Fibroblast of lung (primary cell): Measurements from ENCODE around the gene NTMT1. TPM values are rescaled to one million over a fixed set of nuclear protein-coding genes. Genes with fewer than 3 reads are reported as not detected.

ENCODE experiments used
- DNase-seq, 2 donors: peaks; one replicate each; pipeline versions ENCODE4 v3.0.0 to v3.0.0-alpha.2; 2010; ENCODE audit warnings: low read depth in 2 of 2
- H2AFZ ChIP-seq: 2 replicates; pipeline ENCODE4 v1.5.1; 2012; ENCODE audit warnings: low read length, control low read depth, inconsistent platforms
- H3K27ac ChIP-seq: 2 replicates; pipeline ENCODE4 v1.5.1; 2011; ENCODE audit warnings: low read length, control low read depth; ENCODE audit not compliant: insufficient read depth
- H3K27me3 ChIP-seq: 2 replicates; pipeline ENCODE4 v1.5.1; 2011; ENCODE audit warnings: mild to moderate bottlenecking, low read length; ENCODE audit not compliant: control insufficient read depth, insufficient read depth
- H3K36me3 ChIP-seq: 2 replicates; pipeline ENCODE4 v1.5.1; 2011; ENCODE audit warnings: low read length; ENCODE audit not compliant: control insufficient read depth, insufficient read depth
- H3K4me1 ChIP-seq: 2 replicates; pipeline ENCODE4 v1.5.1; 2011; ENCODE audit warnings: low read length; ENCODE audit not compliant: control insufficient read depth, insufficient read depth; ENCODE audit errors: extremely low read depth
- H3K4me2 ChIP-seq: 2 replicates; pipeline ENCODE4 v1.5.1; 2011; ENCODE audit warnings: low read length, control low read depth; ENCODE audit not compliant: insufficient read depth; ENCODE audit errors: extremely low read depth
- H3K4me3 ChIP-seq, 4 experiments: fragments of 200-600 bp in 1 of 4; sonication (generic) in 1 of 4; replicated peaks in 1 of 4; 2 replicates each; pipeline ENCODE4 v1.5.1; 2011 to 2016; ENCODE audit warnings: low read length in 4 of 4, low read depth in 3 of 4, mild to moderate bottlenecking in 3 of 4, control low read depth in 2 of 4, inconsistent platforms in 1 of 4, mixed read lengths in 1 of 4; ENCODE audit not compliant: insufficient read depth in 1 of 4; ENCODE audit errors: control extremely low read depth in 1 of 4
- H3K79me2 ChIP-seq: 2 replicates; pipeline ENCODE4 v1.5.1; 2012; ENCODE audit warnings: mild to moderate bottlenecking, low read length, inconsistent platforms; ENCODE audit not compliant: control insufficient read depth, insufficient read depth
- H3K9ac ChIP-seq: 2 replicates; pipeline ENCODE4 v1.5.1; 2011; ENCODE audit warnings: mild to moderate bottlenecking, low read length, control low read depth; ENCODE audit not compliant: insufficient read depth
- H3K9me3 ChIP-seq: 2 replicates; pipeline ENCODE4 v1.5.1; 2012; ENCODE audit warnings: low read depth, low read length; ENCODE audit not compliant: control insufficient read depth, insufficient read depth
- H4K20me1 ChIP-seq: 2 replicates; pipeline ENCODE4 v1.5.1; 2011; ENCODE audit warnings: low read length; ENCODE audit not compliant: control insufficient read depth, insufficient read depth; ENCODE audit errors: extremely low read depth
- EZH2 ChIP-seq: IDR thresholded peaks from 2 replicates; pipeline ENCODE4 v1.5.1; 2012; ENCODE audit warnings: low read length, control low read depth, mild to moderate bottlenecking; ENCODE audit errors: missing control alignments
- polyA plus RNA-seq, 2 donors: library from polyadenylated mRNA; depleted of rRNA in 1 of 2; stranded (reverse) in 1 of 2; unstranded in 1 of 2; fragments of >200 nt; gene quantifications; 2 replicates each; pipeline ENCODE4 v1.2.1, GENCODE V29; 2011 to 2012; ENCODE audit warnings: missing spikeins in 1 of 2
- total RNA-seq: library from RNA; depleted of rRNA; stranded (reverse); fragments of >200 nt; gene quantifications from 2 replicates; pipeline ENCODE4 v1.2.1, GENCODE V29; 2014
- TF ChIP-seq, protein P1 (sequence below), 2 donors: IDR thresholded peaks in 1 of 2; conservative IDR thresholded peaks in 1 of 2; 1 replicate in 1 of 2; 2 replicates in 1 of 2; pipeline ENCODE4 v1.5.1; 2011 to 2012; ENCODE audit warnings: low read length in 2 of 2, control low read depth in 1 of 2, inconsistent platforms in 1 of 2, low read depth in 1 of 2, mild to moderate bottlenecking in 1 of 2

NTMT1 gene
- total and polyA plus RNA-seq, 2 donors (not counting 1 experiment from before 2014, with no cell fraction given): 34.2 to 51.9 TPM

DNA sequence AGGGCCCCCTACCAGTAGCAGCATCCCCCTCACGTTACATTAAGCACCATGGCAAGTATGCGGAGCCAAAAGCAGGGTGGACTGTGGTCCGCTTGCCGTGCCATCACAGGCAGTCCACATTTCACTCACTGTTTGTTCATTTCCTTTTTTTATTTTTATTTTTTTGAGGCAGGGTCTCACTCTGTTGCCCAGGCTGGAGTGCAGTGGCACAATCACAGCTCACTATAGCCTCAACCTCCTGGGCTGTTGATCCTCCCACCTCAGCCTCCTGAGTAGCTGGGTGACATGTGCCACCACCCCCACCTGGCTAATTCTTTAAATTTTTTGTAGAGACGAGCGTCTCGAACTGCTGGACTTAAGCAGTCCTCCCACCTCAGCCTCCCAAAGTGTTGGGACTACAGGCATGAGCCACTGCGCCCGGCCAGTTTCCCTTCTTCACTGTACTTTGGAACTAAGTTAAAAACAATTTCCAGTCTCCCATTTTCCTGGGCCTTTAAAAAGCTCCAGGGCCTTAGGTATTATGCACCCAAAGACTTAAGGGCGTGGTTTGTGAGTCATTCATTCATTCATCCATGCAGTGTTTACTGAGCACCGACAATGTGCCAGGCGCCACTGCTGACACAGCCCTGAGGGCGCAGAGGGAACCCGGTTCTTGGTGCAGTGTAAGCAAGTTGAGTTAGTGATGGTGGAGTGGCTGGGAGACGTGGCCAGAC lies 59.4 kb downstream of the NTMT1 start:
- H3K9me3 ChIP-seq: no peaks in the 10 kb centered on the region
- peak overlapping the region; percentile 7 for H3K9ac ChIP-seq
- H3K36me3 ChIP-seq: no peaks in the 10 kb centered on the region
- H4K20me1 ChIP-seq: no peaks in the 10 kb centered on the region
- no peak for TF ChIP-seq EZH2
- TF ChIP-seq, protein P1, sequence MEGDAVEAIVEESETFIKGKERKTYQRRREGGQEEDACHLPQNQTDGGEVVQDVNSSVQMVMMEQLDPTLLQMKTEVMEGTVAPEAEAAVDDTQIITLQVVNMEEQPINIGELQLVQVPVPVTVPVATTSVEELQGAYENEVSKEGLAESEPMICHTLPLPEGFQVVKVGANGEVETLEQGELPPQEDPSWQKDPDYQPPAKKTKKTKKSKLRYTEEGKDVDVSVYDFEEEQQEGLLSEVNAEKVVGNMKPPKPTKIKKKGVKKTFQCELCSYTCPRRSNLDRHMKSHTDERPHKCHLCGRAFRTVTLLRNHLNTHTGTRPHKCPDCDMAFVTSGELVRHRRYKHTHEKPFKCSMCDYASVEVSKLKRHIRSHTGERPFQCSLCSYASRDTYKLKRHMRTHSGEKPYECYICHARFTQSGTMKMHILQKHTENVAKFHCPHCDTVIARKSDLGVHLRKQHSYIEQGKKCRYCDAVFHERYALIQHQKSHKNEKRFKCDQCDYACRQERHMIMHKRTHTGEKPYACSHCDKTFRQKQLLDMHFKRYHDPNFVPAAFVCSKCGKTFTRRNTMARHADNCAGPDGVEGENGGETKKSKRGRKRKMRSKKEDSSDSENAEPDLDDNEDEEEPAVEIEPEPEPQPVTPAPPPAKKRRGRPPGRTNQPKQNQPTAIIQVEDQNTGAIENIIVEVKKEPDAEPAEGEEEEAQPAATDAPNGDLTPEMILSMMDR (conservative IDR thresholded peaks at IDR 0.05 in 1 of 2, IDR thresholded peaks at IDR 0.05 in 1 of 2; ENCODE audit: low read depth in 1 of 2, low read length in 2 of 2): no peak
- no peak overlapping the region for H3K4me3 ChIP-seq
- peak overlapping the region; percentile 5 for H3K4me2 ChIP-seq
- H3K27me3 ChIP-seq: no peaks in the 10 kb centered on the region
- H3K27ac ChIP-seq: no peak overlapping the region
- DNase-seq: peak in 1 of 2 donors; percentile 61
- no peak overlapping the region for H2AFZ ChIP-seq
- no peaks in the 10 kb centered on the region for H3K79me2 ChIP-seq
- peaks cover 3% of the 10 kb centered on the region for H3K4me1 ChIP-seq

Other genes with a start within 250 kb of the NTMT1 start
- gene C9orf50, start 5.1 kb upstream of the NTMT1 start, total RNA-seq: 0.17 and 0.26 TPM in 2 replicates
- 0.14 and 0.16 TPM in 2 replicates for gene C9orf50, start 5.1 kb upstream of the NTMT1 start, polyA plus RNA-seq
- gene ASB6, start 16.0 kb downstream of the NTMT1 start, total RNA-seq: 14.4 and 14.9 TPM in 2 replicates
- gene ASB6, start 16.0 kb downstream of the NTMT1 start, polyA plus RNA-seq: 15.4 and 21.1 TPM in 2 replicates
- 4.6 and 11.7 TPM in 2 replicates for gene PRRX2, start 39.5 kb downstream of the NTMT1 start, total RNA-seq
- gene PRRX2, start 39.5 kb downstream of the NTMT1 start, polyA plus RNA-seq: 3.4 and 4.4 TPM in 2 replicates
- 9.6 and 16.7 TPM in 2 replicates for gene PTGES, start 126.9 kb downstream of the NTMT1 start, total RNA-seq
- 8.8 and 13.3 TPM in 2 replicates for gene PTGES, start 126.9 kb downstream of the NTMT1 start, polyA plus RNA-seq
- 18.7 and 20.3 TPM in 2 replicates for gene TOR1B, start 177.0 kb downstream of the NTMT1 start, total RNA-seq
- 29.5 and 33.6 TPM in 2 replicates for gene TOR1B, start 177.0 kb downstream of the NTMT1 start, polyA plus RNA-seq
- 31.1 and 31.5 TPM in 2 replicates for gene TOR1A, start 198.0 kb downstream of the NTMT1 start, total RNA-seq
- 80.2 and 101 TPM in 2 replicates for gene TOR1A, start 198.0 kb downstream of the NTMT1 start, polyA plus RNA-seq
- gene C9orf78, start 209.1 kb downstream of the NTMT1 start, total RNA-seq: 39.8 TPM in 2 replicates
- gene C9orf78, start 209.1 kb downstream of the NTMT1 start, polyA plus RNA-seq: 88.6 and 92.6 TPM in 2 replicates
- 7.4 and 12.9 TPM in 2 replicates for gene USP20, start 209.3 kb downstream of the NTMT1 start, total RNA-seq
- gene USP20, start 209.3 kb downstream of the NTMT1 start, polyA plus RNA-seq: 6.7 and 6.8 TPM in 2 replicates